ENCODE results near the gene ZNF12. TPM values are rescaled to one million over a fixed set of nuclear protein-coding genes. Genes with fewer than 3 reads are reported as not detected.

Gene ZNF12
- total and polyA plus RNA-seq, 10 of the 15 experiments (the other 5 are each of a cell fraction or from before 2014, with no cell fraction given): 6.7 to 38.1 (median 14.4) TPM

DNA sequence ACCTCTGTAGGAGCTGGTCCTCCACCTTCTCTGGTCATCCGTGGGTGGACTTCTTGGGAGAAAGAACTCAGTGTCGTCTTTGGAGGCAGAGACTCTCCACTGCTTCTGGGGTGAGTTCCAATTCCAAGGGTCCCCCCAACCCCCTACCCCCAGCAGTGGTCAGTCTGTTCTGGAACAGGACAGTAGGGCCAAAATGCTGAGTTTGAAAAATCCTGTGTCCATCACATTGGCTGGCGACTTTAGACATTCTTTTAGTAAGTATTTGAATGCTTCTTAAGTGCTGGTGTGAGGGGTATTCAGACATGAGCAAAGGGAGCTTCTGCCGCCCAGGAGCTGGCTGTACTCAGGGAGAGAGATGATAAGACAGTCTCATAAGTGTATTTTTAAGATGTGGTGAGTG, 67.7 kb downstream of the ZNF12 start:
- TF ChIP-seq ETV6 (conservative IDR thresholded peaks at IDR 0.05 in 1 of 2, IDR thresholded peaks at IDR 0.05 in 1 of 2; ENCODE audit: borderline replicate concordance in 1 of 2, low read depth in 1 of 2): no peak
- TF ChIP-seq RBBP5 (conservative IDR thresholded peaks at IDR 0.05): no peak
- TF ChIP-seq TBL1XR1 (IDR thresholded peaks at IDR 0.05; ENCODE audit: low read depth, low read length): no peak
- no peak for TF ChIP-seq ESRRA (IDR thresholded peaks at IDR 0.05; ENCODE audit: low read length)
- TF ChIP-seq JUND (IDR thresholded peaks at IDR 0.05; ENCODE audit: low read depth, low read length): no peak
- TF ChIP-seq KLF5 (IDR thresholded peaks at IDR 0.05; ENCODE audit: partially characterized antibody): no peak
- no peak for TF ChIP-seq MYB (IDR thresholded peaks at IDR 0.05; ENCODE audit: borderline replicate concordance, low read depth, low read length)
- no peak for TF ChIP-seq HDGF (IDR thresholded peaks at IDR 0.05)
- no peak for TF ChIP-seq POLR2AphosphoS5 (IDR thresholded peaks at IDR 0.05; ENCODE audit: low read length)
- no peak for TF ChIP-seq NR2C1 (IDR thresholded peaks at IDR 0.05)
- TF ChIP-seq CEBPB (IDR thresholded peaks at IDR 0.05; ENCODE audit: borderline replicate concordance in 1 of 2, low read depth in 2 of 2, low read length in 2 of 2): no peak
- no peak for TF ChIP-seq SRF (IDR thresholded peaks at IDR 0.05; ENCODE audit: low read depth in 2 of 2, low read length in 2 of 2)
- TF ChIP-seq, protein P1, sequence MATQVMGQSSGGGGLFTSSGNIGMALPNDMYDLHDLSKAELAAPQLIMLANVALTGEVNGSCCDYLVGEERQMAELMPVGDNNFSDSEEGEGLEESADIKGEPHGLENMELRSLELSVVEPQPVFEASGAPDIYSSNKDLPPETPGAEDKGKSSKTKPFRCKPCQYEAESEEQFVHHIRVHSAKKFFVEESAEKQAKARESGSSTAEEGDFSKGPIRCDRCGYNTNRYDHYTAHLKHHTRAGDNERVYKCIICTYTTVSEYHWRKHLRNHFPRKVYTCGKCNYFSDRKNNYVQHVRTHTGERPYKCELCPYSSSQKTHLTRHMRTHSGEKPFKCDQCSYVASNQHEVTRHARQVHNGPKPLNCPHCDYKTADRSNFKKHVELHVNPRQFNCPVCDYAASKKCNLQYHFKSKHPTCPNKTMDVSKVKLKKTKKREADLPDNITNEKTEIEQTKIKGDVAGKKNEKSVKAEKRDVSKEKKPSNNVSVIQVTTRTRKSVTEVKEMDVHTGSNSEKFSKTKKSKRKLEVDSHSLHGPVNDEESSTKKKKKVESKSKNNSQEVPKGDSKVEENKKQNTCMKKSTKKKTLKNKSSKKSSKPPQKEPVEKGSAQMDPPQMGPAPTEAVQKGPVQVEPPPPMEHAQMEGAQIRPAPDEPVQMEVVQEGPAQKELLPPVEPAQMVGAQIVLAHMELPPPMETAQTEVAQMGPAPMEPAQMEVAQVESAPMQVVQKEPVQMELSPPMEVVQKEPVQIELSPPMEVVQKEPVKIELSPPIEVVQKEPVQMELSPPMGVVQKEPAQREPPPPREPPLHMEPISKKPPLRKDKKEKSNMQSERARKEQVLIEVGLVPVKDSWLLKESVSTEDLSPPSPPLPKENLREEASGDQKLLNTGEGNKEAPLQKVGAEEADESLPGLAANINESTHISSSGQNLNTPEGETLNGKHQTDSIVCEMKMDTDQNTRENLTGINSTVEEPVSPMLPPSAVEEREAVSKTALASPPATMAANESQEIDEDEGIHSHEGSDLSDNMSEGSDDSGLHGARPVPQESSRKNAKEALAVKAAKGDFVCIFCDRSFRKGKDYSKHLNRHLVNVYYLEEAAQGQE (IDR thresholded peaks at IDR 0.05; ENCODE audit: low read depth, low read length): no peak
- TF ChIP-seq TCF7 (IDR thresholded peaks at IDR 0.05; ENCODE audit: borderline replicate concordance): no peak
- no peak for TF ChIP-seq CREM (IDR thresholded peaks at IDR 0.05; ENCODE audit: low read depth)
- TF ChIP-seq BMI1 (IDR thresholded peaks at IDR 0.05; ENCODE audit: borderline replicate concordance): no peak
- no peak for TF ChIP-seq PML (IDR thresholded peaks at IDR 0.05; ENCODE audit: low read length)
- TF ChIP-seq CBFB (IDR thresholded peaks at IDR 0.05; ENCODE audit: low read depth): no peak
- TF ChIP-seq, protein P2, sequence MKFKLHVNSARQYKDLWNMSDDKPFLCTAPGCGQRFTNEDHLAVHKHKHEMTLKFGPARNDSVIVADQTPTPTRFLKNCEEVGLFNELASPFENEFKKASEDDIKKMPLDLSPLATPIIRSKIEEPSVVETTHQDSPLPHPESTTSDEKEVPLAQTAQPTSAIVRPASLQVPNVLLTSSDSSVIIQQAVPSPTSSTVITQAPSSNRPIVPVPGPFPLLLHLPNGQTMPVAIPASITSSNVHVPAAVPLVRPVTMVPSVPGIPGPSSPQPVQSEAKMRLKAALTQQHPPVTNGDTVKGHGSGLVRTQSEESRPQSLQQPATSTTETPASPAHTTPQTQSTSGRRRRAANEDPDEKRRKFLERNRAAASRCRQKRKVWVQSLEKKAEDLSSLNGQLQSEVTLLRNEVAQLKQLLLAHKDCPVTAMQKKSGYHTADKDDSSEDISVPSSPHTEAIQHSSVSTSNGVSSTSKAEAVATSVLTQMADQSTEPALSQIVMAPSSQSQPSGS (IDR thresholded peaks at IDR 0.05; ENCODE audit: low read length): no peak
- ATAC-seq (no peak), DNase-seq (ENCODE audit: low read depth, low spot score) (no peak), FAIRE-seq (no peak)
- intact Hi-C loops (cut with micrococcal nuclease; ENCODE audit: unreplicated experiment): loop anchor here (5.0 kb wide), 1 partner anchor 62 kb away; the partner anchor contains the start of gene ZDHHC4
- no peak overlapping the region; the same call in 1 of the 2 replicates for H3K4me2 ChIP-seq (ENCODE audit: control insufficient read depth, insufficient read depth)
- H3K4me1 ChIP-seq (ENCODE audit: control insufficient read depth, insufficient read depth, low read length): peaks cover 9% of the 10 kb centered on the region; the same call in 1 of the 2 replicates
- H3K9me3 ChIP-seq (replicated peaks; ENCODE audit: control insufficient read depth, insufficient read depth, low read length): no peaks in the 10 kb centered on the region; the same call in 2 of the 3 replicates
- ChIA-PET RAD21 (ENCODE audit: unreplicated experiment) (no interaction called here), CTCF (interaction anchor here (1.5 kb wide), 1 partner anchor 20 kb away, joined by 3 read pairs; no protein-coding TSS in a partner anchor), POLR2A (no interaction called here), SMC1A (ENCODE audit: uncharacterized antibody, unreplicated experiment) (no interaction called here)
- in situ Hi-C loops (cut with MboI): no loop called here
- H3K9ac ChIP-seq (ENCODE audit: control insufficient read depth, insufficient read depth, low read length): no peak overlapping the region; the same call in 1 of the 2 replicates
- H3K27me3 ChIP-seq (replicated peaks in 1 of 2; ENCODE audit: control insufficient read depth in 2 of 2, insufficient read depth in 2 of 2, low read length in 1 of 2): no peaks in the 10 kb centered on the region
- no peak overlapping the region for H3K27ac ChIP-seq (ENCODE audit: control insufficient read depth, insufficient read depth)
- H3K79me2 ChIP-seq (ENCODE audit: control insufficient read depth, insufficient read depth, low read length): peaks cover 22% of the 10 kb centered on the region
- no TSS peak for BruUV-seq (replicated peaks)
- H3K4me3 ChIP-seq: peak overlapping the region; percentile 73; the same call in 1 of the 2 replicates
- 81% methylated on average over 4 of the region's 4 CpGs for whole genome bisulfite sequencing (ENCODE audit: insufficient coverage, insufficient replicate concordance, low lambda C conversion rate, missing lambda C conversion rate)
- no peaks in the 10 kb centered on the region; the same call in 1 of the 2 replicates for H4K20me1 ChIP-seq (ENCODE audit: control insufficient read depth, insufficient read depth)
- H2AFZ ChIP-seq (ENCODE audit: control insufficient read depth, low read depth, low read length): no peak overlapping the region
- H3K36me3 ChIP-seq (ENCODE audit: control insufficient read depth in 2 of 2, insufficient read depth in 2 of 2, low read length in 1 of 2): peaks cover 0 to 17% of the 10 kb centered on the region in 2 experiments; a peak in 3 of 4 replicates

Measured in GM12878 (cell line).